Stimulated activated CD8-positive, alpha-beta memory T cell treated with anti-CD3 and anti-CD28 coated beads, Interleukin-15, amount 100 ng/mL, for 24 hours (primary cell): ENCODE results near the gene ENTPD8.
"Not testable (repeated sequence)": the region's sequence is repeated elsewhere in the genome, so short reads cannot be mapped to it uniquely, and the experiment has no call there.

Experiments
- DNase-seq: peaks from one replicate; pipeline ENCODE4 v3.0.0-alpha.2; 2020; ENCODE audit warnings: low read depth

ENTPD8 gene

DNA sequence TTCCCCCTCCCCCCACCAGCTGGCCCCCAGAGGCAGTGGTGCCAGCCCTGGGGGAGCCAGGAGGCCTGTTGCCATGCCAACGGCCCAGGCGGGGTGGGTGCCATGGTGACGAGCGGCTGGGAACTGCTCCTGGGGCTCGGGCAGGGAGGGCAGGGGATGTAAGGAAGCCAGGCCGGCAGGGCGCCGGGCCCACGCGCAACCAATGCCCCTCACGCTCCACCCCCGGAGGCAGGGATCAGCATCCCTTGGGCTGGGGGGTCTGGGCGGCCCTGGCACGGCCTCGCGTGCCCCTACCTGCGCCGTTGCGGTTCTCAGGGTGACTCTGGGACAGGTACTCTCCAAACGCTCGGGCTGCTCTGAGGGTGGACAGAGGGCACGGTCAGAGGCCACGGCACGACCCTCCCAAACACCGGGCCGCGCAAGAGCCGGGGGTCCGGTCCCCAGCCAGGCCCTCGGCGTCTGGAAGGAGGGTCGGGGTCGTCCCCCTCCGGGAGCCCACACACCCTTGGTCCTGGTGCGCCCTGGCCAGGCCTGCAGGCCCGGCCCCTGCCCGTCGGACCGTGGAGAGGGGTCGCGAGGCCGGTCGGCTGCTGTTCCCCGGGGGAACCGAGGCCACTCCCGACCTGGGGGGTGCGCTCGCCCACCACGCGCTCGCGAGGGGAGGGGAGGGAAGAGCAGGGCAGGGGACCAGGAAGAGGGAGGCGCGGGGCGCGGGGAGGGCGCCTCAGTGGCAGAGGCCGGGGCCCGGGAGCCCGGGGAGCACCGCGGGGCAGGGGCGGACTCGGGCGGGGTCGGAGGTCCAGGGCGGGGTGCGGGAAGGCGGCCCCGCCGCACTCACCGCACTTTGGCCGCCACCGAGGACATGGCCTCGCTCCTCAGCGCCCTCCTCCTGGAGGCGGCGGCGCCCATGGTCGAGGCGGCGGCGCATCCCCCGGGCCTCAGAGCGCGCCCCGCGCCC is 17.3 kb upstream of the ENTPD8 start:
- DNase-seq, result no peak

DNA sequence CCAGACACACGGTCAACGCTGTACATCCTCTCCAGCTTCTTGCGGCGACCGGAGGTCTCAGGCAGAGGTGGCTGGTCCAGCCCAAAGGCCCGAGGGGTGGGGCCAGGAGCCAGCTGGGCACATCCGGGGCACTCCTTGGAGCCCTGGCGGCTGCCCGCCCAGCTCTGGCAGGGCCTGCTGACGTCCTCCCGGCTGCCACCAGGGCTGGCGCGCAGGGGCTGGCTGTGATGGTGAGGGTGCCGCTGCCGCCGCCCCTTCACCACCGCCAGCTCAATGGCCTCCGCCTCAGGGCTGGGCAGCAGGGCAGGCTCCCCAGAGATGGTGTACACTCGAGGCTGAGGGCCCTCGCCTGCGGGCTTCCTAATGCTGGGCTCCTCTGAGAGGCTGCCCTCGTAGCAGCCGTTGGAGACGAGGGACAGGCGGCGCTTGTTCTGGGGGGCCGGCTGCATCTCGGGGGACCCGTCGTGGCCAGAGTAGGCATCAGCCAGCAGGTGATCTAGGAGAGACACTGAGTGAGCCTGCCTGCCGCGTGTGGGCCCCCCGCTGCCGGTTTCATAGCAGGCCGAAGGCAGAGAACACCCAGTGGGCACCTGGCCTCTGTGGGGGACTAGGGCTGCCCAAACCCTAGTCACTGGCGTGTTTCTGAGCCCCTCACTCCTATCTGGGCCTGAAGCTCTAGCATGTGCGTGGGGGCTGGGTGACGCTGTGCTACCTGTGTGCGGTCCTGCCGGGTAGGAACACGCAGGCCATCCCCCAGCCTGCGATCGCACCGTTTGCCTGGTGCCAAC is 16.4 kb upstream of the ENTPD8 start:
- DNase-seq, result no peak

DNA sequence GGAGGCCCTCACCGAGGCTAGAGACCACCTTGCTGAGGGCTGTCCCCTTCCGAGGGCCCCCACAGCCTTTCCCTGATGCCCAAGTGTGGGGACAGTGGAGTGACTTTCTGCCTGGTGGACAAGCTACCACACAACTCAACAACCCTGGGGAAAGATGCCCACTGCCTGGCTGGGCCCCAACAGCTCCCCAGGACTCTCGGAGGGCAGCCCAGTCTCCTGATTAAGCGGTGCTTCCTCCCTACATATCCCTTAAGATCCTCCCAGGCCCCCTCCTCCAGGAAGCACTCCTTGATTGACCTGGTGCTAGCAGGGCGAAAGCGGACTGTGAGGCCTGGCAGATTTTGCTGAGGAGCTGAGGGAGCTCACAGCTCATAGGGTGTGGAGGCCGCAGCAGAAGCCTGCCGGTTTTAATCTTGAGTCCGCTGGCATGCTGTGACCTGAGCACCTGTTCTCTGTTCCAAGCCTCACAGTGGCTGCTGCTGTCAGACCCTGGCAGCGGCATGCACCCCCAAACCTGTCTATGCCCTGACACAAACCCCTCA is 15.8 kb upstream of the ENTPD8 start:
- no peak for DNase-seq

DNA sequence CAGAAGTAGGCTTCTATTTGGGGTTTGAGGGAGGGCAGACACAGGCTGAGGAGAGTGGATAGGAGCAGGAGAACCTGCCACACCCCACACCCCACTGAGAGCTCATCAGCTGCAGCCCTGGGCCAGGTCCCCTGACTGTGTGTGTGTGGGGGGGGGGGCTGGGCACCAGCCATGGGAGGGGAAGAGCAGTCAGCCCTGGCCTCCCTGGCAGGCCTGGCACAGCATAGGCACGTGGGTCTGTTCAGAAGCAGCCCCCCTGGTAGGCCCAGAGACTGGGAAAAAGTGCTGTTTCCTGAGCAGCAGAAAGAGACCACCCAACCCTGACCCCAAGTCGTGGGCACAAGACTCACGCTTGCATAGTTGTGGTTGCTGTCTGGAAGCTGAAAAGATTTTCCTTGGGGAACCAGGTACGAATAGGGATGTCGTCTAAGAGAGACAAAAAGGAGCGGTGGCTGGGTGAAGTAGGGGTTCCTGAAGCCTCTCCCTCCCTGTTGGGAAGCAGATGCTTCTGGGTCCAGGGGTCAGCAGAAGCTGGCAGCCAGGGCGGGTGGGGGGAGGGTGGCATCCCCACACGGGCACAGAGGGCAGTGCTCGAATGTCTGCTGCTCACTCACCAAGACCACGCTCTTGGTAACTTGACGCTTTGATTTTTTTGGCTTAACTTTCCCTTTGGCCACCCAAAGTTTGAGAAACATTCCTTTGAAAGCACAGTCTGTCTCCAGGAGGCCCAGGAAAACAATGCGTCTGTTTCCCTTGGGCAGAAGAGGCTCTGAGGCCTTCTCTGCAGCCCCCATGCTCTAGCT is 15.1 kb upstream of the ENTPD8 start:
- DNase-seq, result no peak

DNA sequence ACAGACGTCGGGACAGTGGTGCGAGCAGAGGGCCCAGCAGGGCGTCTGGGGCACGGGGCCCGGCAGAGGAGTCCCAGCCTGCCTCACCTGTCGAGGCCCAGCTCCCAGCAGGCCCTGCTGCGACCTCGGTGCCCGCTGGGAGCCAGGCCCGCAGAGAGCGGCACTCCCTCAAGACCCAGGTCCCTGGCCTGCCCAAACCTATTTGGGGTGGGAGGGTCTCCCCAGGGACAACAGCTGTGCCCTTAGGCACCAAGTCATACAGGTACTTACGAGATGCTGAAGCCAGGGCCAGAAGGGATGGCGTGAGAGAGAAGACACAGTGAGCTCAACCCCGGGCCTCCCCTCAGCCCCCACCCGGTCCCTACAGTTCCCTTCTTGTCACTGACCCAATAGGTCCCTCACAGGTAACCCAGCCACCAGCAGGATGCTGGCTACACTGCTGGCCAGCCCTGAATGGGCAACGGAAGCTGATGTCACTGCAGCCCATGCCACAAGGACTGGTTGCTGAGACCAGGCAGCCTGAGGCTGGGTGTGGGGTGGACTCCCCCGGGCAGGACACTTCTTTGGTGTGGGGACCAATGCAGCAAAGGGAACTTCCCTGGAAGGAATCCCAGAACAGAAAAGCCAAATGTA is 14.3 kb upstream of the ENTPD8 start:
- DNase-seq, result no peak

DNA sequence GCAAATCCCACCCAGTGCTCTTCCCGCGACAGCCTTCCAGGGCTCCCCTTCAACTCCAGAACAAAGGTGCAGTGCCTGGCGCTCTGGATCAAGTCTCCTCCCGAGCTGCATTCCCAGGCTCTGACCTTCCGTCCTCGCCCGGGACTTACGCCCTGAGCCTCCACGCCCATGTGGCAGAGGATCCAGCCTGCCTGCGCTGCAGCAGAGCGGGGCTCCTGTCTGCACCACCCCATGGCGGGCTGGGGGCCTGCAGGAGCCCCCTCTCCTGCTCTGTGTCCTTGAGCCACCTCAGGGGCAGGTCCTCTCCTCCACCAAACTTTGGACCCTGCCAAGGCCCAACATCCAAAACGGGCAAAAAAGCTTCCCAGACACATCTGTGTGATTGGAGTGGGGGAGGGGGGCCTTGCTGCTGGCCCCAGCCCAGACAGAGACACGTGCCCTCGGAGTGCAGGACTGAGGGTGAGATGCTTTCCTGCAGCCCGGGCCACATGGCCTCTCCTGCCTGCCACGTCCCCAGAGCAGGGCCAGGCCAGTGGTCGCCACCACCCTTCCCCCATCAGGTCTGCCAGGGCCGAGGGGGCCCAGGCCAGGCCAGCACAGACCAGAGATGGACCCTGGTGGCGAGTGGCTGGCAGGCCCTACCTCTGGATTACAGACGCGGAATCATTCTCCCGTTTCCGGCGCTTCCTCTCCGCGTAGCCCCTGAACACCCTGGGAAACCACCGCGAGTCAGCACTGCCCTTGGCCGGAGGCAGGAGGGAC is 13.6 kb upstream of the ENTPD8 start:
- DNase-seq, result no peak

DNA sequence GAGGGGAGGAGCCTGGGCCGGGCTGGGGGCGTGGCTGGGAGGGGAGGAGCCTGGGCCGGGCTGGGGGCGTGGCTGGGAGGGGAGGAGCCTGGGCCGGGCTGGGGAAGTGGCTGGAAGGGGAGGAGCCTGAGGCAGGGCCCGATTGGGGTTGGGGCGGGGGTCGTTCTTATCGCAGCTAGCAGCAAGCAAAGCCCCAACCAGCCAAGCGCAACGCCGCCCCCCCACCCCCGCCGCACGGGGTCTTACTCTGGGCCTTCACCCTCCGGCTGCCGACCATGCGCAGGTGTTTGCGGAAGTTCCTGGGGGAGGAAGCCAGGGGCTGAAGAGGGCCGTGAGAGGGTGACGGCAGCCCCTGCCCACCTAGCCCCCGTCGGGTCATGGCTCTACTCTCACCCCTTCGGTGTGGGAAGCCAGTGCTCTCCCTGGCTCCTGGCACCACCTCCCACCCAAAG is 13.0 kb upstream of the ENTPD8 start:
- no peak for DNase-seq

DNA sequence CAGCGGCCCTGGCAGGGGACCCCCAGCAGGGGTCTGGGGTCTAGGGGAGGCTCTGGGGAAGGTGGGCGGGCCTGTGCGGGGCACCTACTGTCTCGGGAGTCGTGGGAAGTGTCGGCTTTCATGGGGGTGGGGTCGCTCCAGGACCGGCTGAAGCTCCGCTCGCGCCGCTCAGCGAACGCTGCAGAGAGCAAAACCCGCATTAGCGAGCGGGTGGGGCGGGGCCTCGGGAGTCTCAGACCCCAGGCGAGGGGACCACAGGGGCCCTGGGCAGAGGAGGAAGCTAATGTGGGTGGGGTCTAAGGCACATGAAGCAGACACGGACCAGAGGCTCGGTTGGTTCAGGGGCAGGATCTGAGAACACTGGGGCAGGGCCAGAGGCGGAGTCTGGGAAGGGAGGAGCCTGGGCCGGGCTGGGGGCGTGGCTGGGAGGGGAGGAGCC is 12.5 kb upstream of the ENTPD8 start:
- DNase-seq, result no peak

DNA sequence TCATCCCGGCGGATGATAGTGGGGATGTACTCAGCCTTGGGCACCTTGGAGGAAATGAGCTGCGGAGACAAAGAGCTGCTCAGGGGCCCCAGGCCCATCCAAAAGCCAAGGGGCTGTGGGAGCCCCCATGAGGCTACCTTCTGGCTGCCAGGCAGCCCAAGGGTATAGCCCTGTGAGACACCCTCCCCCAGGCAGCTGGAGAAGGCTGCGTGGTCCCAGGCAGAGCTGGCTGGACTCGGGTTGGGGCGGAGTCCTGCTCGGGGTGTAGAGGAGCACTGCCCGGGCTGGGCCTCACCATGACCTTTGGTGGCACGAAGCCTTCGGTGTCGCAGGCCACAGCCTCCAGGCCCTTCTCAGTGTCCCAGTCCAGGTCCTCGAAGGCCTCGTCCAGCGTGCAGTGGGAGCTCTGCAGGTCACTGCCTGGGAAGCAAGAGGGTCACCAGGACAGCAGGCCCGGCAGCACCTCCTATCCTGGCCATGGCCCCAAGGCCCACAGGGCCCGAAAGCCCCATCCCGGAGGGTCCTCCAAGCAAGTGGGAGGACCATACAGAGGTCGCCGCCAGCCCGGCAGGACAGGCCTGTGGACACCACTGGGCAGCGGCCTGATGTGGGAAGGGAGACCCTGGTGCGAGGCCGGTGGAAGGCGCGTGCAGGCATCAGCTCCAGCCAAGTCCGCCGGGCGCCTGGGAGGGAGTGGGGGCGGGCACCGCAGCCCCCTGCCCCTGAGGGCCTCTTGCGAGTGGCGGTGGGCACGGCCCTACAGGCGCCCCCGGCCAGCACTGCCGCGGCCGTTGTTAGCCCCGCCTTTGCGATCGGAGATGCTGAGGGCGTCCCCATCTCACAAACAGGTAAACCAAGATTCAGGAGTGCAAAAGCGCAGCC is 11.8 kb upstream of the ENTPD8 start:
- DNase-seq, result no peak

DNA sequence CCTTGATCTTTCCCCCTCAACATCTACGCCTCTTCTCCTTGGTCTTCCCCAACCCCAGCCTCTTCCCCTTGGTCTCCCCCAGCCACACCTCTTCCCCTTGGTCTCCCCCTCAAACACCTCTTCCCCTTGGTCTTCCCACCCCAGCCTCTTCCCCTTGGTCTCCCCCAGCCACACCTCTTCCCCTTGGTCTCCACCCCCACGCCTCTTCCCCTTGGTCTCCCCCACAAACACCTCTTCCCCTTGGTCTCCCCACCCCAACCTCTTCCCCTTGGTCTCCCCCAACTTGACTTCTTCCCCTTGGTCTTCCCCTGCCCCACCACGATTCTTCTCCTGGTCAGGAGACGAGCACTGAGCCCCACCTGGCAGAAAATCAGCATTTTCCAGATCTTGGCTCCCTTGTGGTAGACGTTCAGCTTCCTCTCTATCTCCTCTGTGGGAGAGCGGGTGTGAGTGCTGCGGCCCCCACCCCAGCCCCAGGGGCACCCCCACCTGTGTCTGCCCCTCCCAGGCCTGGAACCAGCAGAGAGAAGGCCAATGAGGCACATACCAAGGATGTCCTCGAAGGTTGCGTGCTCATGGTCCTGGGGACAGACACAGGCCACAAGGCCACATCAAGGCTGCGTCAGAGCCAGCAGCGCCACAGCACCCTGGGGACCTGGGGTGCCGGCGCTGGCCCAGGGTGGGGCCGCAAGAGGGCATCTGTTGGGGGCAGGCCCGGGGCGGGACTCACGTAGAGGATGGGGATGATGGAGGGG is 11.0 kb upstream of the ENTPD8 start:
- no peak for DNase-seq

DNA sequence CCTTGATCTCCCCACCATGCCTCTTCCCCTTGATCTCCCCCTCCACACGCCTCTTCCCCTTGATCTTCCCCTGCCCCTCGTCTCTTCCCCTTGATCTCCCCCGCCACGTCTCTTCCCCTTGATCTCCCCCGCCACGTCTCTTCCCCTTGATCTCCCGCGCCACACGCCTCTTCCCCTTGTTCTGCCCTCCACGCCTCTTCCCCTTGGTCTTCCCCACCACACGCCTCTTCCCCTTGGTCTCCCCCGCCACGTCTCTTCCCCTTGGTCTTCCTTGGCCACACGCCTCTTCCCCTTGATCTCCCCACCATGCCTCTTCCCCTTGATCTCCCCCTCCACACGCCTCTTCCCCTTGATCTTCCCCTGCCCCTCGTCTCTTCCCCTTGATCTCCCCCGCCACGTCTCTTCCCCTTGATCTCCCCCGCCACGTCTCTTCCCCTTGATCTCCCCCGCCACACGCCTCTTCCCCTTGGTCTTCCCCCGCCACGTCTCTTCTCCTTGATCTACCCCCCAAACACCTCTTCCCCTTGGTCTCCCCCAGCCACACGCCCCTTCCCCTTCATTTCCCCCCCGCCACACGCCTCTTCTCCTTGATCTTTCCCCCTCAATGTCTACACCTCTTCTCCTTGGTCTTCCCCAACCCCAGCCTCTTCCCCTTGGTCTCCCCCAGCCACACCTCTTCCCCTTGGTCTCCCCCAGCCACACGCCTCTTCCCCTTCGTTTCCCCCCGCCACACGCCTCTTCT is 10.3 kb upstream of the ENTPD8 start:
- not testable (repeated sequence) for DNase-seq

DNA sequence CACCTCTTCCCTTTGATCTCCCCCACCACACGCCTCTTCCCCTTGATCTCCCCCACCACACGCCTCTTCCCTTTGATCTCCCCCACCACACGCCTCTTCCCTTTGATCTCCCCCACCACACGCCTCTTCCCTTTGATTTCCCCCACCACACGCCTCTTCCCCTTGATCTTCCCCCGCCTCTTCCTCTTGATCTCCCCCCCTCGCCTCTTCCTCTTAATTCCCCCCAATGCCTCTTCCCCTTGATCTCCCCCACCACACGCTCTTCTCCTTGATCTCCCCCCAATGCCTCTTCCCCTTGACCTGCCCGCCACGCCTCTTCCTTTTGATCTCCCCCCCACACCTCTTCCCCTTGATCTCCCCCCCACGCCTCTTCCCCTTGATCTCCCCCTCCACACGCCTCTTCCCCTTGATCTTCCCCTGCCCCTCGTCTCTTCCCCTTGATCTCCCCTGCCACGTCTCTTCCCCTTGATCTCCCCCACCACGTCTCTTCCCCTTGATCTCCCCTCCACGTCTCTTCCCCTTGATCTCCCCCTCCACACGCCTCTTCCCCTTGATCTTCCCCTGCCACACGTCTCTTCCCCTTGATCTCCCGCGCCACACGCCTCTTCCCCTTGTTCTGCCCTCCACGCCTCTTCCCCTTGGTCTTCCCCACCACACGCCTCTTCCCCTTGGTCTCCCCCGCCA is 9.5 kb upstream of the ENTPD8 start:
- DNase-seq, result not testable (repeated sequence)

DNA sequence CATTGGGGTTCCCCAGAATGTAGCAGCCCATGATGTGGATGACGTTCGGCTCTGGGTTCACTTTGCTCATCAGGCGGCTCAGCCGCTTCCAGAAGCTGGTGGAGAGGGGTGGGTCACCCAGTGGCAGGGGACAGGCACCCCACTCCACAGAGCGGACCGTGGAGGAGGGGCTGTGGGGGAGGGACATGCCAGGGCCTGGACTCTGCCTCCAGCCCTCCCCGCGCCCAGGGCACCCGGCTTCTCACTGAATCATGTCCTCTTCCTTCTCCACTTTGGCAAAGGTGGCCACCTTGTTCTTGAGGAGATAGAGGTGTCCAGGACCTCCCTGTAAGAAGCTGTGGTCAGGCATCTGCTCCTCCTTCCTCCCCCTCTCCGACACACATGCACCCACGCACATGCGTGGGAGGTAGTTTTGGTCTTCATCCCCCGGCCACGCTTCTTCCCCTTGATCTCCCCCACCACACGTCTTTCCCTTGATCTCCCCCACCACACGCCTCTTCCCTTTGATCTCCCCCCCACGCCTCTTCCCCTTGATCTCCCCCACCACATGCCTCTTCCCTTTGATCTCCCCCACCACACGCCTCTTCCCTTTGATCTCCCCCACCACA is 8.9 kb upstream of the ENTPD8 start:
- DNase-seq, result no peak

DNA sequence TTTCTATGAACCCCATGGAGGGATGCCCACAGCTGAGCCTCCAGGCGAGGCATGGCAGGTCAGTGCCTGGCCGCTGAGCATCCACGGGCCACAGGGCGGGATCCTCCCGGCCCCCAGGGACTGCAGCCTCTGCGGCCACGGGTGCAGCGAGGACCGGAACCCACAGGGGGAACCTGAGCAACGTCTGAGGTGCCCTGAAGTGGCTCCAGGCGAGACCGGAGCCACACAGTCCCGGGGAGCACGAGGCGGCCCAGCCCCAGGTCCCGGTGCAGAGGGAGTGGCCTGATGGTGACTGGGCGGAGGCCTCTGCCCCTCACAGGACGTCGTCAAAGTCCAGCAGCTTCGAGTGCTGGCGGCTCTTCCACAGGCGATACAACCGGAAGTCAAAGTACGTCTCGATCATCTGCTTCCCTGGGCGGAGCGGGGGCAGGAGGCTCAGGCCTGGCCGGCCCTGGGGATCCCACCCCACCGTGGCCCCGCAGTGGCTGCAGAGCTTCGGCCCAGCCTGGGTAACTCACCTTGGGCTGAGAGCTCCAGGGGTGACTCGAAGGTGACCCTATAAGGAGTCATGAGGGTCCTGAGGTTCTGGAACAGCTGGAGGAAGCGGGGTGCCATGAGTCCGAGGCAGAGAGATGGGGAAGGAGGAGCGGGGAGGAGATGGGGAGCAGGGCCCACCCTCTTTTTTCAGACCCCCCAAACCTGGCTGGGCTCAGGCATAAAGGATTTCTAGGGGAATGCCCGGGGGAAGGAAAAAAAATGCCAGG is 8.1 kb upstream of the ENTPD8 start:
- DNase-seq, result no peak

DNA sequence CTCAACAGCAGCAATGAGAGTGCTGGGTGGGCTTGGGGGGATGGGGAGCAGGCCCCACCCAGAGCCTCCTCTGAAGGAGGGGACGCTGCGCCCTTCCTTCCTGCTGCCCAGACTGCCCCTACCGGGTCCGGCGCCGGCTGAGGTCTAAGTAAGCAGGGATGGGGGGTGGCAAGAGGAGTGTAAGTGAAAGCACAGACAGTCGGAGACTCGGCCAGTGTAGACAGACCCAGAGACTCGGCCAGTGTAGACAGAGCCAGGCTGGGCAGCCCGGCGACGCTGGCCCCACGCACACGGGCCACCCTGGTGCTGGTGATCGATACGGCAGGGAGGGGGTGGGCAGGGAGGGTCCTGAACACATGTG is 7.4 kb upstream of the ENTPD8 start:
- no peak for DNase-seq
